B cell (primary cell): ENCODE results near the gene LDHD. TPM values are rescaled to one million over a fixed set of nuclear protein-coding genes. Genes with fewer than 3 reads are reported as not detected.

ENCODE experiments used
- ATAC-seq: fragments of 200-7000 bp; cut with Tn5 transposase; one replicate; pipeline ENCODE4 v1.10.0; 2021; ENCODE audit warnings: low read depth, mild to moderate bottlenecking, moderate number of reproducible peaks, moderate library complexity
- CTCF ChIA-PET: fragments of 350-600 bp; sonication (Branson Sonifier 250); formaldehyde crosslinking; loops from one replicate; lab custom pipeline; 2021; ENCODE audit warnings: antibody characterized with exemption, inconsistent platforms; lab: Charles Lee
- POLR2A ChIA-PET: fragments of 350-600 bp; sonication (Branson Sonifier 250); formaldehyde crosslinking; loops from one replicate; lab custom pipeline; 2021; ENCODE audit warnings: antibody characterized with exemption; lab: Charles Lee
- DNase-seq: peaks from one replicate; pipeline ENCODE4 v3.0.0; 2013
- H2AFZ ChIP-seq: 2 replicates; pipeline ENCODE4 v1.6.1; 2012; ENCODE audit warnings: mild to moderate bottlenecking, low read depth, low read length; ENCODE audit not compliant: insufficient read depth, poor library complexity, severe bottlenecking
- H3K27ac ChIP-seq, 2 donors: 1 replicate in 1 of 2; 2 replicates in 1 of 2; pipeline ENCODE4 v1.5.1; 2012 to 2013; ENCODE audit warnings: low read length in 2 of 2, mild to moderate bottlenecking in 2 of 2, moderate library complexity in 1 of 2
- H3K27me3 ChIP-seq, 4 experiments: fragments of 200-600 bp in 1 of 4; sonication (generic) in 1 of 4; replicated peaks in 1 of 4; 1 replicate in 2 of 4; 2 replicates in 2 of 4; pipeline versions ENCODE4 v1.6.1 to v1.7.0; 2013 to 2016; ENCODE audit warnings: low read length in 3 of 4, mild to moderate bottlenecking in 2 of 4, mixed read lengths in 1 of 4, moderate library complexity in 1 of 4; ENCODE audit not compliant: insufficient read depth in 4 of 4, control insufficient read depth in 3 of 4; ENCODE audit errors: control extremely low read depth in 1 of 4
- H3K36me3 ChIP-seq, 2 experiments: replicated peaks in 1 of 2; 1 replicate in 1 of 2; 2 replicates in 1 of 2; pipeline versions ENCODE4 v1.6.1 to v1.7.1; 2013; ENCODE audit warnings: low read length in 1 of 2; ENCODE audit not compliant: insufficient read depth in 2 of 2, control insufficient read depth in 1 of 2; ENCODE audit errors: control extremely low read depth in 1 of 2, extremely low read depth in 1 of 2
- H3K4me1 ChIP-seq, 2 donors: fragments of 200-600 bp in 1 of 2; sonication (generic) in 1 of 2; 1 replicate in 1 of 2; 2 replicates in 1 of 2; pipeline versions ENCODE4 v1.5.1 to v1.6.1; 2013 to 2017; ENCODE audit warnings: low read length in 2 of 2; ENCODE audit not compliant: control insufficient read depth in 2 of 2, insufficient read depth in 2 of 2
- H3K4me2 ChIP-seq: replicated peaks from 2 replicates; pipeline ENCODE3; 2012; ENCODE audit warnings: mild to moderate bottlenecking, low read depth, low read length; ENCODE audit not compliant: poor library complexity, severe bottlenecking
- H3K4me3 ChIP-seq, 5 experiments: fragments of 200-600 bp in 1 of 5; sonication (generic) in 1 of 5; 1 replicate in 3 of 5; 2 replicates in 2 of 5; pipeline versions ENCODE4 v1.5.1 to v1.7.0; 2011 to 2016; ENCODE audit warnings: low read length in 4 of 5, mild to moderate bottlenecking in 4 of 5, low read depth in 2 of 5, control low read depth in 1 of 5, moderate library complexity in 1 of 5; ENCODE audit not compliant: insufficient read depth in 1 of 5; ENCODE audit errors: control extremely low read depth in 1 of 5, extremely low read depth in 1 of 5
- H3K79me2 ChIP-seq: fragments of 200-600 bp; sonication (generic); one replicate; pipeline ENCODE4 v1.6.0; 2016; ENCODE audit warnings: low read length; ENCODE audit not compliant: control insufficient read depth, insufficient read depth
- H3K9ac ChIP-seq: fragments of 200-600 bp; sonication (generic); 2 replicates; pipeline ENCODE4 v1.6.1; 2017; ENCODE audit warnings: mild to moderate bottlenecking, low read length, moderate library complexity
- H3K9me3 ChIP-seq, 3 donors: one replicate each; pipeline versions ENCODE4 v1.6.1 to v1.7.1; 2013; ENCODE audit warnings: low read length in 2 of 3; ENCODE audit not compliant: control insufficient read depth in 2 of 3, insufficient read depth in 1 of 3; ENCODE audit errors: control extremely low read depth in 1 of 3
- H4K20me1 ChIP-seq: 2 replicates; pipeline ENCODE4 v1.6.0; 2012; ENCODE audit warnings: mild to moderate bottlenecking, low read length; ENCODE audit not compliant: insufficient read depth, control insufficient read depth, poor library complexity, severe bottlenecking
- H3K27ac Mint-ChIP-seq: one replicate; pipeline ENCODE4 v1.8.0; 2021; ENCODE audit warnings: mixed read lengths
- H3K27me3 Mint-ChIP-seq: one replicate; pipeline ENCODE4 v1.8.0; 2021; ENCODE audit warnings: mixed read lengths
- H3K4me1 Mint-ChIP-seq: one replicate; pipeline ENCODE4 v1.8.0; 2021; ENCODE audit warnings: mixed read lengths
- H3K4me3 Mint-ChIP-seq: one replicate; pipeline ENCODE4 v1.8.0; 2021; ENCODE audit warnings: mixed read lengths
- H3K9me3 Mint-ChIP-seq: one replicate; pipeline ENCODE4 v1.8.0; 2022; ENCODE audit warnings: mixed read lengths; ENCODE audit not compliant: insufficient read depth
- EZH2 ChIP-seq: IDR thresholded peaks from 2 replicates; pipeline ENCODE4 v1.6.1; 2012; ENCODE audit warnings: borderline replicate concordance, low read depth, mild to moderate bottlenecking, moderate library complexity, low read length; ENCODE audit not compliant: insufficient read depth, poor library complexity, severe bottlenecking
- whole genome bisulfite sequencing: methylation state at CpG from one replicate; pipeline ENCODE4 v1.1.5; 2013; ENCODE audit warnings: missing lambda C conversion rate; ENCODE audit not compliant: insufficient coverage; 5-methylcytosine and 5-hydroxymethylcytosine counted together
- intact Hi-C: fragments of 100-400 bp; cut with micrococcal nuclease; formaldehyde crosslinking; loops from one replicate; pipeline ENCODE4 v1.10.0; 2022
- polyA plus RNA-seq: library from polyadenylated mRNA; depleted of rRNA; stranded (reverse); fragments of >200 nt; gene quantifications from 2 replicates; pipeline ENCODE4 v1.2.3, GENCODE V29; 2012
- total RNA-seq, 2 donors: library from RNA; stranded (reverse); fragments of 120-200 nt in 1 of 2; gene quantifications; 1 replicate in 1 of 2; 2 replicates in 1 of 2; pipeline versions ENCODE4 v1.2.3 to v1.2.4, GENCODE V29; 2013 to 2022
- TF ChIP-seq, protein P1 (sequence below): fragments of 200-600 bp; IDR thresholded peaks from one replicate; pipeline ENCODE4 v1.8.0; 2022; ENCODE audit warnings: antibody characterized with exemption, mild to moderate bottlenecking

Gene LDHD
- total and polyA plus RNA-seq, 2 donors (not counting 1 experiment from before 2014, with no cell fraction given), result 0.19 TPM; not detected in 1

GRCh38 chr16:75109732-75110243 is 6.8 kb downstream of the LDHD start:
- CTCF ChIA-PET, result interaction anchor here (0.5 to 6.8 kb wide), 8 partner anchors 25 to 400 kb away, joined by 3 to 87 read pairs (median 4); partner anchors contain the start of genes FA2H and ZNRF1
- no peaks in the 10 kb centered on the region for H3K9me3 Mint-ChIP-seq
- H3K27me3 Mint-ChIP-seq, result peaks cover 58% of the 10 kb centered on the region
- H3K27ac Mint-ChIP-seq, result no peak overlapping the region
- intact Hi-C loops, result no loop called here
- H3K4me2 ChIP-seq, result peak overlapping the region; percentile 52
- peaks cover 0 to 88% (median 35%) of the 10 kb centered on the region in 4 experiments for H3K27me3 ChIP-seq
- no peak for DNase-seq
- peaks cover 39% of the 10 kb centered on the region for H3K4me1 Mint-ChIP-seq
- POLR2A ChIA-PET, result no interaction called here
- H3K36me3 ChIP-seq, result no peaks in the 10 kb centered on the region
- no peaks in the 10 kb centered on the region for H3K79me2 ChIP-seq
- no peaks in the 10 kb centered on the region for H4K20me1 ChIP-seq
- no peak for ATAC-seq
- no peak overlapping the region for H3K27ac ChIP-seq
- no peak overlapping the region for H2AFZ ChIP-seq
- H3K9ac ChIP-seq, result no peak overlapping the region
- TF ChIP-seq, protein P1, sequence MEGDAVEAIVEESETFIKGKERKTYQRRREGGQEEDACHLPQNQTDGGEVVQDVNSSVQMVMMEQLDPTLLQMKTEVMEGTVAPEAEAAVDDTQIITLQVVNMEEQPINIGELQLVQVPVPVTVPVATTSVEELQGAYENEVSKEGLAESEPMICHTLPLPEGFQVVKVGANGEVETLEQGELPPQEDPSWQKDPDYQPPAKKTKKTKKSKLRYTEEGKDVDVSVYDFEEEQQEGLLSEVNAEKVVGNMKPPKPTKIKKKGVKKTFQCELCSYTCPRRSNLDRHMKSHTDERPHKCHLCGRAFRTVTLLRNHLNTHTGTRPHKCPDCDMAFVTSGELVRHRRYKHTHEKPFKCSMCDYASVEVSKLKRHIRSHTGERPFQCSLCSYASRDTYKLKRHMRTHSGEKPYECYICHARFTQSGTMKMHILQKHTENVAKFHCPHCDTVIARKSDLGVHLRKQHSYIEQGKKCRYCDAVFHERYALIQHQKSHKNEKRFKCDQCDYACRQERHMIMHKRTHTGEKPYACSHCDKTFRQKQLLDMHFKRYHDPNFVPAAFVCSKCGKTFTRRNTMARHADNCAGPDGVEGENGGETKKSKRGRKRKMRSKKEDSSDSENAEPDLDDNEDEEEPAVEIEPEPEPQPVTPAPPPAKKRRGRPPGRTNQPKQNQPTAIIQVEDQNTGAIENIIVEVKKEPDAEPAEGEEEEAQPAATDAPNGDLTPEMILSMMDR, result no peak
- no peak for TF ChIP-seq EZH2
- H3K4me3 ChIP-seq, result no peak overlapping the region
- H3K9me3 ChIP-seq, result peaks cover 0 to 15% (median 0%) of the 10 kb centered on the region in 3 donors
- WGBS, result 25% methylated on average over 7 of the region's 10 CpGs
- peaks cover 40 to 48% of the 10 kb centered on the region in 2 donors for H3K4me1 ChIP-seq
- H3K4me3 Mint-ChIP-seq, result peak overlapping the region; percentile 73
